Endothelial cell of umbilical vein (primary cell): Measurements from ENCODE around the gene SYNGR1. TPM values are rescaled to one million over a fixed set of nuclear protein-coding genes. Genes with fewer than 3 reads are reported as not detected.

Experiments used
- BruUV-seq: library from RNA; stranded (reverse); fragments of 400-500 nt; replicated peaks from 2 replicates; lab custom pipeline; 2021; lab: Mats Ljungman, UMichigan
- CTCF ChIA-PET: fragments of 300-600, 350-600 bp; sonication (Branson Sonifier 250); formaldehyde crosslinking; loops from one replicate; lab custom pipeline; 2021; ENCODE audit warnings: antibody characterized with exemption, inconsistent platforms; lab: Charles Lee
- POLR2A ChIA-PET: fragments of 300-600, 350-600 bp; sonication (Branson Sonifier 250); formaldehyde crosslinking; loops from one replicate; lab custom pipeline; 2021; ENCODE audit warnings: antibody characterized with exemption, inconsistent platforms; lab: Charles Lee
- DNase-seq: peaks from one replicate; pipeline ENCODE4 v3.0.0-alpha.2; 2011; ENCODE audit warnings: low read depth, low spot score
- FAIRE-seq: peaks from 2 replicates; lab custom pipeline; 2011; peaks lifted over from hg19 to GRCh38; lab: Jason Lieb, UNC
- H2AFZ ChIP-seq: 2 replicates; pipeline ENCODE4 v1.6.0; 2012; ENCODE audit warnings: low read depth, low read length, control low read depth, inconsistent platforms
- H3K27ac ChIP-seq: 2 replicates; pipeline ENCODE4 v1.5.1; 2011; ENCODE audit warnings: low read depth, mild to moderate bottlenecking, control low read depth, low read length, moderate library complexity; ENCODE audit not compliant: insufficient read depth
- H3K27me3 ChIP-seq, 2 experiments: 2 replicates each; pipeline versions ENCODE4 v1.6.0 to v1.6.1; 2011; ENCODE audit warnings: low read length in 2 of 2, mixed read lengths in 1 of 2; ENCODE audit not compliant: control insufficient read depth in 2 of 2, insufficient read depth in 2 of 2
- H3K36me3 ChIP-seq, 2 experiments: 2 replicates in 1 of 2; 3 replicates in 1 of 2; pipeline ENCODE4 v1.5.1; 2011; ENCODE audit warnings: low read length in 2 of 2, mild to moderate bottlenecking in 1 of 2, moderate library complexity in 1 of 2; ENCODE audit not compliant: control insufficient read depth in 2 of 2, insufficient read depth in 2 of 2; ENCODE audit errors: extremely low read depth in 1 of 2
- H3K4me1 ChIP-seq: 3 replicates; pipeline ENCODE4 v1.5.1; 2011; ENCODE audit warnings: mild to moderate bottlenecking, low read length; ENCODE audit not compliant: control insufficient read depth, insufficient read depth; ENCODE audit errors: extremely low read depth
- H3K4me2 ChIP-seq: 2 replicates; pipeline ENCODE4 v1.6.1; 2011; ENCODE audit warnings: low read length, control low read depth, mixed read lengths; ENCODE audit not compliant: insufficient read depth
- H3K4me3 ChIP-seq, 3 experiments: fragments of 200-600 bp in 1 of 3; sonication (generic), shearing (Covaris generic) in 1 of 3; replicated peaks in 1 of 3; 2 replicates each; pipeline ENCODE4 v1.5.1; 2011 to 2016; ENCODE audit warnings: control low read depth in 3 of 3, low read length in 3 of 3, mild to moderate bottlenecking in 2 of 3, inconsistent platforms in 1 of 3, low read depth in 1 of 3, moderate library complexity in 1 of 3; ENCODE audit not compliant: insufficient read depth in 1 of 3
- H3K79me2 ChIP-seq: 2 replicates; pipeline ENCODE4 v1.6.0; 2012; ENCODE audit warnings: low read length, inconsistent platforms; ENCODE audit not compliant: control insufficient read depth, insufficient read depth
- H3K9ac ChIP-seq: replicated peaks from 2 replicates; pipeline ENCODE3; 2011; ENCODE audit warnings: low read length, control low read depth; ENCODE audit not compliant: insufficient read depth; ENCODE audit errors: extremely low read depth
- H3K9me1 ChIP-seq: replicated peaks from 3 replicates; pipeline ENCODE4 v1.6.0; 2011; ENCODE audit warnings: mild to moderate bottlenecking, low read length; ENCODE audit not compliant: control insufficient read depth, insufficient read depth; ENCODE audit errors: extremely low read depth
- H3K9me3 ChIP-seq: replicated peaks from 2 replicates; pipeline ENCODE4 v1.5.1; 2012; ENCODE audit warnings: low read length, inconsistent platforms; ENCODE audit not compliant: control insufficient read depth, insufficient read depth
- H4K20me1 ChIP-seq: replicated peaks from 2 replicates; pipeline ENCODE3; 2011; ENCODE audit warnings: mild to moderate bottlenecking, low read length; ENCODE audit not compliant: control insufficient read depth, insufficient read depth; ENCODE audit errors: extremely low read depth
- EZH2 ChIP-seq: IDR thresholded peaks from 2 replicates; pipeline ENCODE4 v1.6.1; 2012; ENCODE audit warnings: borderline replicate concordance, low read depth, mild to moderate bottlenecking, moderate library complexity, low read length, inconsistent platforms; ENCODE audit not compliant: severe bottlenecking
- FOS ChIP-seq: IDR thresholded peaks from 2 replicates; pipeline ENCODE4 v1.6.1; 2011; ENCODE audit warnings: mild to moderate bottlenecking, low read length, moderate library complexity, borderline replicate concordance; ENCODE audit not compliant: insufficient read depth
- GATA2 ChIP-seq: IDR thresholded peaks from 2 replicates; pipeline ENCODE4 v1.7.0; 2011; ENCODE audit warnings: low read depth, mild to moderate bottlenecking, moderate library complexity, mixed read lengths, low read length; ENCODE audit not compliant: insufficient read length, insufficient read depth
- JUN ChIP-seq: IDR thresholded peaks from 2 replicates; pipeline ENCODE4 v1.6.1; 2011; ENCODE audit warnings: borderline replicate concordance, low read depth; ENCODE audit not compliant: insufficient read length, insufficient read depth
- MAX ChIP-seq: IDR thresholded peaks from 2 replicates; pipeline ENCODE4 v1.6.1; 2011; ENCODE audit not compliant: insufficient read depth, insufficient read length
- dilution Hi-C: fragments of 300-500 bp; cut with MboI; formaldehyde crosslinking; loops from one replicate; pipeline ENCODE4 v1.15.0; 2019; ENCODE audit warnings: low sequenced_read_pairs; ENCODE audit not compliant: extremely low pct_ligation_motif_present
- intact Hi-C: fragments of 100-400 bp; cut with micrococcal nuclease; formaldehyde crosslinking; loops from one replicate; pipeline ENCODE4 v1.10.0; 2022
- polyA plus RNA-seq, 4 experiments: library from polyadenylated mRNA; depleted of rRNA in 3 of 4; stranded (reverse) in 3 of 4; unstranded in 1 of 4; fragments of >200 nt; gene quantifications; 2 replicates each; pipeline versions ENCODE4 v1.2.1 to v1.2.3, GENCODE V29; 2011 to 2012; ENCODE audit warnings: missing spikeins in 1 of 4
- total RNA-seq: library from RNA; stranded (reverse); gene quantifications from 2 replicates; pipeline ENCODE4 v1.2.3, GENCODE V29; 2021

Gene SYNGR1
- total and polyA plus RNA-seq, 2 donors (not counting 3 experiments of a cell fraction or from before 2014, with no cell fraction given), result 3.8 to 10.2 TPM

GRCh38 chr22:39362271-39362670, 12.5 kb downstream of the SYNGR1 start:
- no peaks in the 10 kb centered on the region for H3K79me2 ChIP-seq
- H3K36me3 ChIP-seq, result no peaks in the 10 kb centered on the region
- H3K9me3 ChIP-seq, result no peaks in the 10 kb centered on the region
- no peaks in the 10 kb centered on the region for H3K27me3 ChIP-seq
- no TSS peak for BruUV-seq
- no peaks in the 10 kb centered on the region for H3K4me1 ChIP-seq
- H2AFZ ChIP-seq, result no peak overlapping the region
- CTCF ChIA-PET, result interaction anchor here (0.5 to 0.7 kb wide), 2 partner anchors 9 to 22 kb away, joined by 3 read pairs; no protein-coding TSS in a partner anchor
- POLR2A ChIA-PET, result no interaction called here
- intact Hi-C loops, result no loop called here
- no peak overlapping the region for H3K9ac ChIP-seq
- TF ChIP-seq EZH2 (no peak), JUN (no peak), GATA2 (no peak), MAX (no peak), FOS (no peak)
- no peak overlapping the region for H3K27ac ChIP-seq
- no peaks in the 10 kb centered on the region for H3K9me1 ChIP-seq
- no peaks in the 10 kb centered on the region for H4K20me1 ChIP-seq
- no peak overlapping the region for H3K4me2 ChIP-seq
- DNase-seq (no peak), FAIRE-seq (no peak)
- H3K4me3 ChIP-seq, result no peak overlapping the region
- dilution Hi-C loops, result no loop called here

- Histone ChIP-seq H4K20me1 (no peaks in the 10 kb centered on the region), H3K36me3 (no peaks in the 10 kb centered on the region), H3K79me2 (no peaks in the 10 kb centered on the region), H3K4me2 (no peak overlapping the region), H3K9me1 (no peaks in the 10 kb centered on the region), H3K4me3 (no peak overlapping the region), H3K27ac (no peak overlapping the region), H3K9ac (no peak overlapping the region), H3K4me1 (no peaks in the 10 kb centered on the region), H3K27me3 (no peaks in the 10 kb centered on the region), H2AFZ (no peak overlapping the region), H3K9me3 (no peaks in the 10 kb centered on the region)
- TF ChIP-seq JUN, result no peak
- intact Hi-C loops, result no loop called here
- ChIA-PET CTCF (no interaction called here), POLR2A (interaction anchor here (0.7 kb wide), 1 partner anchor 45 kb away, joined by 6 read pairs; no protein-coding TSS in a partner anchor)
- DNase-seq, result no peak
- dilution Hi-C loops, result no loop called here
- BruUV-seq, result no TSS peak
- no peak for FAIRE-seq
Measured at GRCh38 chr22:39362932-39363331, 13.1 kb downstream of the SYNGR1 start.
